Left lung (tissue), 10 donors: ENCODE data around the gene PAX8. TPM values are rescaled to one million over a fixed set of nuclear protein-coding genes. Genes with fewer than 3 reads are reported as not detected.

Source experiments
- ATAC-seq: fragments of 200-7000 bp; cut with Tn5 transposase; one replicate; pipeline ENCODE4 v1.9.1; 2020; ENCODE audit warnings: moderate library complexity
- DNase-seq, 4 donors: peaks; one replicate each; pipeline ENCODE4 v3.0.0-alpha.2; 2013 to 2020
- H3K27ac ChIP-seq, 2 donors: fragments of 200-600 bp; sonication (generic) in 1 of 2; one replicate each; pipeline versions ENCODE4 v1.5.0 to v1.8.0; 2020 to 2021
- H3K27me3 ChIP-seq, 2 donors: fragments of 200-600 bp; sonication (generic) in 1 of 2; one replicate each; pipeline versions ENCODE4 v1.5.0 to v1.8.0; 2020 to 2021
- H3K36me3 ChIP-seq, 2 donors: fragments of 200-600 bp; sonication (generic) in 1 of 2; one replicate each; pipeline versions ENCODE4 v1.5.0 to v1.8.0; 2020 to 2021
- H3K4me1 ChIP-seq, 2 donors: fragments of 200-600 bp; one replicate each; pipeline ENCODE4 v1.8.0; 2021
- H3K4me3 ChIP-seq, 2 donors: fragments of 200-600 bp; sonication (generic) in 1 of 2; one replicate each; pipeline versions ENCODE4 v1.5.0 to v1.8.0; 2020 to 2021; ENCODE audit warnings: mild to moderate bottlenecking in 1 of 2
- H3K9me3 ChIP-seq, 2 donors: fragments of 200-600 bp; sonication (generic) in 1 of 2; one replicate each; pipeline versions ENCODE4 v1.5.0 to v1.8.0; 2020 to 2021
- intact Hi-C, 2 donors: fragments of 100-400 bp; cut with DNase I; formaldehyde crosslinking; loops; one replicate each; pipeline versions ENCODE4 v1.11.2 to v1.14.2; 2022
- polyA plus RNA-seq, 6 donors: library from polyadenylated mRNA; unstranded; fragments of 120-200 nt; gene quantifications; one replicate each; pipeline ENCODE4 v1.2.1, GENCODE V29; 2013; ENCODE audit not compliant: insufficient read length in 6 of 6
- total RNA-seq, 2 donors: library from RNA; stranded (reverse); fragmentation: NEBNext Ultra II Directional; extraction: Animal tissue kit (Norgen Biotek cat#: 25700); gene quantifications; one replicate each; pipeline ENCODE4 v1.2.1, GENCODE V29; 2021
- TF ChIP-seq, protein P1 (sequence below), 2 donors: fragments of 200-600 bp; sonication (generic) in 1 of 2; IDR thresholded peaks; one replicate each; pipeline versions ENCODE4 v1.5.0 to v1.8.0; 2021; ENCODE audit warnings: antibody characterized with exemption in 2 of 2
- donor health status: DM: no; HTN: yes; CAD: no.
- donor health status: DM: no; HTN: no; CAD: no.

Gene PAX8
- total and polyA plus RNA-seq, 8 donors = 2.6 to 16.8 (median 6.4) TPM

DNA sequence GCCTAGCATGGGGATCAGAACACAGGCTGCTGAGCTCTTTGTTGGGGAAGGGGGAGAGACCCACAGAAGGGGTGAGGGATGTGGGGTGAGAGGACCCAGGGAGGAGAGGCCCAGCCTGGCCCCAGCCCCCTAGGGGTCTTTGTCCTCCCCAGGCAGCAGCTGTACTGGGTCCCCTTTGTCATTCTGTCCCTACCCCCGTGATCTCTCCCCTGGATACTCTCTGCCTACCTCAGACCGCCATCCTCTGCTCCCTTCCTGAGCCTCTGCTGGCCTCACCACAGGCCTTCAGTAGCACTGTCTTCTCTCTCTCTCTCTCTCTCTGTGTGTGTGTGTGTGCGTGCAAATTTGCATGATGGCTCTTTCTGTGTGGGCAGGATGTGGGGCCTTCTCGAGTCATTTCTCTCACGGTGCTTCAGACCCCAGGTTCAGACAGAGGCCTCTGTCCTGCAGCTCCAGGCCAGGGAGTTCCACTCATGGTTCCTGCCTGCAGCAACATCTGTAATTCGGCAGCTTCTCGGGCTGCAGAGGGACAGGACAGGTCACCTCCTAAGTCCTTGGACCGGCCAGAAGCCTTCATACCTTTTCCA is 103.6 kb downstream of the PAX8 start:
- peaks cover 0 to 47% of the 10 kb centered on the region in 2 donors for H3K4me1 ChIP-seq
- DNase-seq (peak in 2 of 4 donors; percentile 26 to 32), ATAC-seq (peak; percentile 26)
- H3K27ac ChIP-seq = peak overlapping the region in 1 of 2 donors; percentile 90
- no peaks in the 10 kb centered on the region for H3K27me3 ChIP-seq
- TF ChIP-seq, protein P1, sequence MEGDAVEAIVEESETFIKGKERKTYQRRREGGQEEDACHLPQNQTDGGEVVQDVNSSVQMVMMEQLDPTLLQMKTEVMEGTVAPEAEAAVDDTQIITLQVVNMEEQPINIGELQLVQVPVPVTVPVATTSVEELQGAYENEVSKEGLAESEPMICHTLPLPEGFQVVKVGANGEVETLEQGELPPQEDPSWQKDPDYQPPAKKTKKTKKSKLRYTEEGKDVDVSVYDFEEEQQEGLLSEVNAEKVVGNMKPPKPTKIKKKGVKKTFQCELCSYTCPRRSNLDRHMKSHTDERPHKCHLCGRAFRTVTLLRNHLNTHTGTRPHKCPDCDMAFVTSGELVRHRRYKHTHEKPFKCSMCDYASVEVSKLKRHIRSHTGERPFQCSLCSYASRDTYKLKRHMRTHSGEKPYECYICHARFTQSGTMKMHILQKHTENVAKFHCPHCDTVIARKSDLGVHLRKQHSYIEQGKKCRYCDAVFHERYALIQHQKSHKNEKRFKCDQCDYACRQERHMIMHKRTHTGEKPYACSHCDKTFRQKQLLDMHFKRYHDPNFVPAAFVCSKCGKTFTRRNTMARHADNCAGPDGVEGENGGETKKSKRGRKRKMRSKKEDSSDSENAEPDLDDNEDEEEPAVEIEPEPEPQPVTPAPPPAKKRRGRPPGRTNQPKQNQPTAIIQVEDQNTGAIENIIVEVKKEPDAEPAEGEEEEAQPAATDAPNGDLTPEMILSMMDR (IDR thresholded peaks at IDR 0.05) = no peak
- intact Hi-C loops = no loop called here
- no peaks in the 10 kb centered on the region for H3K9me3 ChIP-seq
- H3K36me3 ChIP-seq = no peaks in the 10 kb centered on the region
- peak overlapping the region in 1 of 2 donors; percentile 53 for H3K4me3 ChIP-seq

DNA sequence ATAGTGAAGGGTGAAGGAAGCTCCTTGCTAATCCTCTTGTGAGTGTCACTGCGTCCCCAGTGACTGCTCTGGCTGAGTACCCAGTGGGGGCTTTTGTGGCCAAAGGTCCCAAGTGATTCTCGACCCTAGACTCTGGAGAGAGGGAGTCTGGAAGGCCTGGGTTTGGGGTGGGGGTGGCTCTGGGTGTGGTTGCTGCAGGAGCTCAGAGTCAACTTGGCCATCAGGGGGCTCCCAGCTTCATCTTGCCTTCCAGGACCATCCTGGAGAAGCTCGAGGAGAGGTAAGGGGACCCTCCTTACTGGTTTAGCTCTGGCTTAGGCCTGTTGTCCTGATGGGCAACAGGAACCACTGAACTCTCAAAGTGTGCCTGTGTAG is 104.4 kb downstream of the PAX8 start:
- H3K9me3 ChIP-seq = no peaks in the 10 kb centered on the region
- TF ChIP-seq, protein P1 (IDR thresholded peaks at IDR 0.05) = no peak
- peak overlapping the region in 1 of 2 donors; percentile 53 for H3K4me3 ChIP-seq
- peak in 1 of 4 donors; percentile 34 for DNase-seq
- intact Hi-C loops = no loop called here
- no peaks in the 10 kb centered on the region for H3K36me3 ChIP-seq
- no peaks in the 10 kb centered on the region for H3K27me3 ChIP-seq
- H3K27ac ChIP-seq = peak overlapping the region; percentile 0 to 90
- ATAC-seq = no peak
- H3K4me1 ChIP-seq = peaks cover 0 to 46% of the 10 kb centered on the region in 2 donors

DNA sequence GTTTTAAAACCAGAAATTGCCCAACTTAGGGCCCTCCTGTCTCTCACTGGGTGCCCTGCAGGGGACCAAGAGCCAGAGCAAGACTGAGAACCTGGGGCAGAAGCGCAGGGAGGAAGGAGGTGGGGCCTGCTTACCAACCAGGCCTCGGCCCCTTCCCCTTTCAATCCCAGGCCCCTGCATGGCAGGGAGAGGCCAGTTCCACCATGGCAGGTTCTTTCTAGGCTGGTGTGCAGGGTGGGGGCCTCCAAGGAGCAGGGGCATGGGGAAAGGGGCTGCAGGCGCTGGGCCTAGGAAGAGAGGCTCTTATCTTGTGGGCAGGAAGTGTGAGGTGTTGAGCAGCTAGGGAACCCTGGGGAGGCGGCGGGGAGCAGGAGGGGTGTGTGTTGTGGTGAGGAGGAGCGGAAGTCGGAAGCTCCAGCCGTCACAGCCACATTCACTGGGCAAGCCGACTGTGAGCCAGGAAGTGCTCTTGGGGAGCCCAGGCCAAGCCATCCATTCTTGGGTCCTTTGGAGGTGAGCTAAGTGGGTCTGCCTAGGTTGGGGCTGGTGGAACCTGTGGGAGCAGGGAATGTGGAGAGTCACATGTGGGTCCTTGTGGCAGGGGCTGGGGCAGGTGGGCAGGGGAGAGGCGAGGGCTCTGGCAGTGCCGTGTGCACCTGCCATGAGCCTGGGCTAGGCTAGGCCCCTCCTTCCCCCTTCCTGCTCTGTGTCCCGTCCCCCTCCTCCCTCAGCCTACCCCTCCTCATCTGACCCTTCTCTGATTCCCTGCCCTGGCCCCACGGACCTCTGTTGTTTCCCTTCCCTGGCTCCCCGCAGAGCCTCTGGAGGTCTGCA is 105.0 kb downstream of the PAX8 start, which contains the start of gene PSD4:
PSD4 (plus strand) TSS at position 430 of the 834 bp plus-strand sequence. CDS start 8,486 bp downstream, outside the sequence.
- Histone ChIP-seq H3K4me1 (peaks cover 0 to 45% of the 10 kb centered on the region in 2 donors), H3K4me3 (peak within 1 kb of the TSS in 1 of 2 donors; percentile 53), H3K27me3 (no peaks in the 10 kb centered on the region), H3K36me3 (no peaks in the 10 kb centered on the region), H3K27ac (peak within 1 kb of the TSS; percentile 56 to 90), H3K9me3 (no peaks in the 10 kb centered on the region)
- DNase-seq (peak in 3 of 4 donors; percentile 35 to 95 (median 87)), ATAC-seq (peak; percentile 88)
- TF ChIP-seq, protein P1 (IDR thresholded peaks at IDR 0.05) = no peak
- intact Hi-C loops = no loop called here

DNA sequence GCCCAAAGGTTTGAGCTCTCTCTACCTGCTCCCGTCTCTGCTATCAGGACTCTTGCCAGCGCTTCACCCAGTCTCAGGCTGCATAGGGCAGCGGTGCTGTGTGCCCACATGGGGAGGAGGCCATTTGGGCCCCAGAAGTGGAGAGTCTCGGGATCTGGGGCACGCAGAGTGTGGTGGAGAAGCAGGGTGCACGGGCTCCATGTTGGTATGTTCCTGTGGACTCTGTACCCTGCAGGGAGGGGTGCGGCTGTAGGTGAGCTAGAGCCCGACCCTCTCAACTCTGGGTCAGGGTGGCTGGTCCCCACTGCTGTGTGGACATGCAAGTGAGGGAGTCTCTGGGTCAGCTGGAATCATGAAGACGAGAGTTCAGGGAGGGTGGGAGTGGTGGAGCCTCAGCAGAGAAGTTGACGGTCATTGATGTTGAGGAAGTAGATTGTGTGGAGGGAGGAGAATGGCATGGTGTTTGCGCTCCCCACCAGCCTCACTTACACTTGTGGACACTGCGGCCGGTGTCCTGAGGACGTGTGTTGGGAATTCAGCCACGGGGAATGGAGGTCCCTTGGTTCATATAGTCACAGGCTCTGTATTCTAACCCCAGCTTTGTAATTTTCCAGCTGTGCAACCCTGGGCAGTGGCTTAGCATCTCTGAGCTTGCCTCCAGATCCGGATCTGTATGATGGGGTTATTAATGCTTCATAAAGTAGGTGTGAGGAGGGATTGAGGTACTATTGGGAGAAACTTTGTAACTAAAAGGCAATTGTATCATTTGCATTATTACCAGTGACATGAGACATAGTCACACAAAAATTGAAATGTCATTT is 105.8 kb downstream of the PAX8 start:
- peak overlapping the region; percentile 56 to 90 for H3K27ac ChIP-seq
- H3K4me3 ChIP-seq = no peak overlapping the region
- peak in 2 of 4 donors; percentile 18 to 23 for DNase-seq
- no peak for ATAC-seq
- H3K36me3 ChIP-seq = no peaks in the 10 kb centered on the region
- TF ChIP-seq, protein P1 (IDR thresholded peaks at IDR 0.05) = no peak
- H3K9me3 ChIP-seq = no peaks in the 10 kb centered on the region
- no peaks in the 10 kb centered on the region for H3K27me3 ChIP-seq
- intact Hi-C loops = no loop called here
- peaks cover 0 to 45% of the 10 kb centered on the region in 2 donors for H3K4me1 ChIP-seq
